Non-pigmented ciliary epithelial cell (primary cell): ENCODE measurements around the gene SLC22A12.

Source experiments
- DNase-seq: peaks from one replicate; pipeline ENCODE4 v3.0.0-alpha.2; 2010; ENCODE audit warnings: low read depth

SLC22A12 gene

GRCh38 chr11:64604458-64605243 is 13.6 kb downstream of the SLC22A12 start:
- DNase-seq, result no peak

GRCh38 chr11:64605244-64605560 is 14.2 kb downstream of the SLC22A12 start:
- DNase-seq, result no peak

- no peak for DNase-seq
Observed at GRCh38 chr11:64605656-64606585, 14.9 kb downstream of the SLC22A12 start.

GRCh38 chr11:64606796-64607380 is 15.9 kb downstream of the SLC22A12 start:
- DNase-seq, result no peak

GRCh38 chr11:64607381-64607985 is 16.5 kb downstream of the SLC22A12 start:
- no peak for DNase-seq

GRCh38 chr11:64608046-64608445 is 17.0 kb downstream of the SLC22A12 start:
- DNase-seq, result no peak

DNA sequence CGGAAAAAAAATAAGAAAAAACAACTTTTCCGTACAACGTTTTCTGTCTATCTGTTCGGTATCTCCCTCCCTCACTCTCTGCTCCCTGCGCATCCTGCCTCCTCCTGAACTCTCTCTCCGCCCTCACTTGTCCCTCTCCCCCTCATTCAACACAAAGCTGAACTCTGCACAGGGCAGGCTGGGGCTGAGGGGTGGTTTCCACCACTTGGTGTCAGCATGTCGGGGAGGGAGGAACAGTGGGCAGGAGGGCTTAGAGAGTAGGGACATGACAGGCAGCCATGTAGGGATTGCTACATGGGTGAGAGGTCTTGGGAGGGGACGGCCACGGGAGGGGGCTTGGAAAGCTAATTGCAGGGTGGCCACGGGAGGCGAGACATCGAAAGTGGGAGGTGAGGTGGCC is 17.6 kb downstream of the SLC22A12 start:
- no peak for DNase-seq

DNA sequence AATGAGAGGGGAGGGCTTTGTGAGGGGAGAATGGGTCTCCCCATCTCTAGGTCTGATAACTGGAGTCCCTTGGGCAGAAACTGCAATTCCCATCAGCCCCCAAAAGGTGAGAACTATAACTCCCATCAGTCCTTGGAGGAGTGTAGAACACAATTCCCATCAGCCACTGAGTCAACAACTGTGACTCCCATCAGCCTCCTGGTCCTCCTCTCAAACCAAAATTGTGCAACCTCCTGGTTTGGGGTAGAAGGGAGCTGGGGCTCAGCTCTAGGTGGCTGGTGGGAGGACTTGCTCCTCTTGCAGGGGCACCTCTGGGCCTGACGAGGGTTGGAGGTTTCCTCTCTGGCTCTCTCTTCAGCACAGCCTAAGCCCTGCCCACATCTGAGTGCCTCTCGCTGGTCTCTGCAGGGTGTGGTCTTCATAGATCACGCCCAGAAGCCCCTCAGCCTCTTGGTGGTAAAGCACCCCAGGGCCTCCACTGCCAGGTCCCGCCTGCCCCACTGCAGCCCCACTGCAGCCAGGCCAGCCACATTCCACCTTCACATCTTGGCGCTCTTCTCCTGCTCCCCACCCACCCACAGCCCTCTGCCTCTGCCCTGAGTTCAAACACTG is 18.5 kb downstream of the SLC22A12 start:
- no peak for DNase-seq

GRCh38 chr11:64610596-64610995 is 19.6 kb downstream of the SLC22A12 start:
- no peak for DNase-seq

DNA sequence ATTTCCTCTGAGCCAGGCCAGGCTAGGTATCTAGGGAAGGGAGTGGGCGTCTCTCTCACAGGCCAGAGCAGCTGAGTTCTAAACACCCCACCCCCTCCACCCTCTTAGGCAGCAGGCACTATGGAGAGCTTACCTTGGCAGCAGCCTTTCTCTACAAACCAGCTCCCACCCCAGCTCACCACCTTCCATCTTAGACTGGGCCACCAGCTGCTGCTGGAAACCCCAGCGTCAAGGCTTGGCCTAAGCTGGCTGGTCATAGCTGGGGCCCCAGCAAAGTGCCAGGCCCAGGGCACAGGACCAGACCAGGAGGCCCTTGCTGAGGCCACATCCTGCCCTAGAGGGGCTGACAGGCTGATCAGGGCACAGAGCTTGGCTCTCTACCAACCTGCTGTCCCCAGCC is 20.2 kb downstream of the SLC22A12 start:
- no peak for DNase-seq

DNA sequence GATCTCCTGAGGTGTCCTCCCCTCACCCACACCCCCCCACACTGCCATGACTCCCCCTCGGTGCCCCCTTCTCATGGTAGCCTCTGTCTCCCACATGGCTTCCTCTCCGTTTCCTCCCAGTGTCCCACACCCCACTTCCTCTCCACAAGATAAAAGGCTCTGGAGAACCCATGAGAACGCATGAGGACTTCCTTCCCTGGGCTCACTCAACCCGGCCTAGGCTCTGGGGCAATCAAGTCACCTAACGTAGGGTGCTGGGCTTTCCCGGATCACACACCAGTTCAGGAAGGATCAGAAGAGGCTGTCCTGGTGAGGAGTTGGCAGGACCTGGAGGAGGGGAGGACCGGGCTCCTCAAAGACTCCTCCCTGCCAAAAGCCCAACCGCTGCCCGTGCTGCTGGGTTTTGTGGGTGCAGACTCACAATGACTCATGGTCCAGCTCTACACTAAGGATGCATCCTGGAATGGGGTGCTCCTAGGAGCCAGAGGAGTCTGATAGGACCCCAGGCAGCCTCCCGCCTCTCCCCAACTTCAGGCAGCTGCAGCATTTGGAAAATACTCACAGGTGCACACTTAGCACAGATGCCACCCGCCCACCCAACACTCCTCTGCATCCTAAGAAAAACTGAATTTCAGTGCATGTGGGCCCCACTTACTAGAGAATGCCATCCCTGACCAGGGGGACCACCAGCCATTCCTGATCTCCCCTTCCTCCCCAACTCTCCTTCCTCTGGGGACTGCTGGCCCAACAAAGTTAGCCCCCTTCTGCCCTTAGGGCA is 21.0 kb downstream of the SLC22A12 start:
- DNase-seq, result no peak

DNA sequence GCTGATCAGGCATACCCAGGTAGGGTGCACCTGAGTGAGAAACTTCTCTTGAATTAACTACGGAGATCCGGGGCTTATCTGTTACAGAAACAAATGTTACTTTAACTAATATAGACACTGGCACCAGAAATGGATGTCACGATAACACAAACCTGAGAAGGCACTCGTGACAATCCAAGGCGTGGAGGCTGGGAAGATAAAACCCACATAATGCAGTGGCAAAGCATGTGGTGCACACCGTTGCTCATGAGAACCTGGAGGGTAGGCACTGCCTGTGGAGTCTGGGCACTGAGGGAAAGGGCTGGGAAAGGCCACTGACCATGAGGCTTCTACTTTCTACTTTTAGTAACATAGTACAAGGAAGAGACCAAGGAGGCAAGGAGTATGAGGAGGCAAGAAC is 22.6 kb downstream of the SLC22A12 start:
- no peak for DNase-seq

- no peak for DNase-seq
Observed at GRCh38 chr11:64614917-64615316, 23.9 kb downstream of the SLC22A12 start.

DNA sequence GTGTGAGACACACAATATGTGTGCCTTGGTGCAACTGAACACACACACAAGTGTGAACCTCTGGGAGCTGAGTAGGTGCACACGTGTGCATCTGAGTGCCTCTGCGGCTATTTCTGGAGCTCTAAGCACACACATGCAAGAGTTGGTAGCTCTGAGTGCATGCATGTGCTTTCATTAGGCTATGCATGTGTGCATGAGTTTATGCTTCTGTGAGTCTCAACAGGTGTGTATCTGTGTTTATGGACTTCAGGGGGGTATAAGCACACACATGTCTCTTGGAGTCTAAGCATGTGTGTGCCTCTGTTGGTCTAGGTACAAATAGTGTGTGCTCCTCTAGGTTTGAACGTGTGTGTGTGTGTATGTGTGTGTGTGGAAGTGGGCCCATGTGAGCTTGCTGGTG is 25.8 kb downstream of the SLC22A12 start:
- DNase-seq, result no peak

DNA sequence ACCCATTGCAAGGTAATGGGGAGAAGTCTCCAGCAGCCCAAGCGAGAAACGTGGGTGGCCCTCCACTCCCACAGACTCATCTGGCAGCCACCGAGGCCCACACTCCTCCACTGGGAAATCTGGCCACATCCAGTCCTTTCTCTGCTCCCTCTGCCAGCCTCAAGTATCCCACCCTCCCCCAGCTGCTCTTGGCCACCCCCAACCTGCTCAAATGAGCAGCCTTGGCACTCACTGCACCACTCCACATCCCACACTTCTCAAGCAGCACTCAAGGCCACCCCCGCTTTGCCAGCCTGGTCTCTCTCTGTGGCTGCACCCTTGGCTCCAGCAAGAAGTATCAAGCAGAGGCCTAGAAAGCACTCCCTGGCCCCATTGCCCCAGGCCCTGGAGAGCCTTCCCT is 28.2 kb downstream of the SLC22A12 start:
- DNase-seq, result no peak

- DNase-seq, result peak; percentile 2
Observed at GRCh38 chr11:64619811-64620380, 28.9 kb downstream of the SLC22A12 start.

GRCh38 chr11:64620381-64620971 is 29.5 kb downstream of the SLC22A12 start:
- no peak for DNase-seq

DNA sequence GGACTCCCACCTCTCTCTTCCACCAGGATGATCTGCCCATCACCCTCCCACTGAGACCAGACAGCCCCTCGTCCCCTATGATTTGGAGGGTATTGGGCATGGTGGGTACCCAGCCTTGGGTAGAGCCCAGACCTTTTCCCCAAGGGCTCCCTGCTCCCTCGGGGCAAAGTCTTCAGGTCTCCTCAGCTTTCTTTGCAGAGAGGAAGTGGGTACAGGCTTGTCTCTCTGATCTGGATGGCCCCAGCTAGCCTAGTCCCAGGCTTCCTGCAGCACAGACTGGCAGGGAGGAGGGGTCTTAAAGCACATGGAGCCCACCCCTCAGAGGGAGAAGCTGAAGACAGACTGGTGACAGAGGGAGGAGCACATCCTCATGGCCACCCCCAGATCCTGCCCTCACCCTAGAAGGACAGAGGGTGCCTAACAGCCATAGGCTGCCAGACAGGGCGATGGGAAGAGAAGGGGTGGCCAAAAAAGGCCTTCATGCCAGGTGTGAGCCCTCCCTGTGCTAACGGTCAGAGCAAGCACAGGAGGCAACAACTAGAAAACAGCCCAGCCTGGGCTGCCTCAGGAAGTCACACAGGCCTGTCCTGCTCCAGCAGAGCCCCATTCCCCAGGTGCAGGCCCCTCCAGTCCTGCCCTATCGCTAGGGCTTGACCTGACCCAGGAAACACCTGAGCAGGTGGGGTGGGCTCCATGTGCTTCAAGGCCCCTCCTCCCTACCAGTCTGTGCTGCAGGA is 30.4 kb downstream of the SLC22A12 start:
- no peak for DNase-seq

DNA sequence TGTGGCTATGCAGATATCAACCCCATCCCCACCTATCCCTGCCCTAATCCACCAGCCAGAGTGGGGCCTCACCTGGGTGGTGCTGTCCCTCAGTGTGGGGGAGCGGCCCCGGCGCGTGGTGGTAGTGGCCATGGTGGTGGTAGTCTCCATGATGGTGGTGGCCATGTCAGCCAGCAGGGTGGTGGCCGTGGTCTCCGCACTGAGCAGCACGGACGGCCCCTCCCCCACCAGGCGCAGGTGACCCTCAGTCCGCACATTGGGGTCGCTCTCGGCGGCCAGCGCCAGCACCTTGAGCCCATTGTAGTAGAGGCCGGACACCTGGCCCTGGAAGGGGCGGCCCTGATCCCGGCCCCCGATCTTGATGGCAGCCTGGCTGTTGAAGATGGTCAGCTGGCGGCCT is 31.7 kb downstream of the SLC22A12 start:
- DNase-seq, result no peak
